ENCODE measurements around the gene LGALS16. TPM values are rescaled to one million over a fixed set of nuclear protein-coding genes. Genes with fewer than 3 reads are reported as not detected.
"Not testable (repeated sequence)": the region's sequence is repeated elsewhere in the genome, so short reads cannot be mapped to it uniquely, and the experiment has no call there.

The LGALS16 gene
- total RNA-seq, 2 experiments from 2014 or later = not detected

- CTCF ChIA-PET = interaction anchor here (0.6 to 1.8 kb wide), 3 partner anchors 13 to 49 kb away, joined by 3 to 8 read pairs (median 4); no protein-coding TSS in a partner anchor
- DNase-seq (peak; percentile 54), ATAC-seq (no peak)
- Mint-ChIP-seq H3K36me3 (ENCODE audit: low read depth) (no peaks in the 10 kb centered on the region), H3K9me3 (ENCODE audit: low read depth) (no peaks in the 10 kb centered on the region), H3K4me3 (no peak overlapping the region), H3K27ac (no peak overlapping the region), H3K4me1 (no peaks in the 10 kb centered on the region), H3K27me3 (peaks cover 51% of the 10 kb centered on the region)
- POLR2A ChIA-PET = no interaction called here
- intact Hi-C loops (cut with DNase I, micrococcal nuclease) = no loop called here
Measured at GRCh38 chr19:39645800-39646411, 9.8 kb upstream of the LGALS16 start.

- Mint-ChIP-seq H3K4me1 (no peaks in the 10 kb centered on the region), H3K27me3 (peaks cover 57% of the 10 kb centered on the region), H3K4me3 (no peak overlapping the region), H3K9me3 (ENCODE audit: low read depth) (no peaks in the 10 kb centered on the region), H3K27ac (no peak overlapping the region), H3K36me3 (ENCODE audit: low read depth) (no peaks in the 10 kb centered on the region)
- DNase-seq (no peak), ATAC-seq (no peak)
- POLR2A ChIA-PET = no interaction called here
- intact Hi-C loops (cut with DNase I, micrococcal nuclease) = no loop called here
- CTCF ChIA-PET = no interaction called here
Measured at GRCh38 chr19:39647918-39648317, 7.8 kb upstream of the LGALS16 start.

- no peak for DNase-seq
- Mint-ChIP-seq H3K27me3 (peaks cover 14% of the 10 kb centered on the region), H3K27ac (no peak overlapping the region), H3K4me3 (no peak overlapping the region), H3K4me1 (peaks cover 3% of the 10 kb centered on the region), H3K9me3 (ENCODE audit: low read depth) (no peaks in the 10 kb centered on the region), H3K36me3 (ENCODE audit: low read depth) (no peaks in the 10 kb centered on the region)
- CTCF ChIA-PET = no interaction called here
- POLR2A ChIA-PET = no interaction called here
- no peak for ATAC-seq
- intact Hi-C loops (cut with DNase I, micrococcal nuclease) = no loop called here
Measured at GRCh38 chr19:39659791-39660190, 4.1 kb downstream of the LGALS16 start.

GRCh38 chr19:39660661-39661060, 4.9 kb downstream of the LGALS16 start:
- Mint-ChIP-seq H3K4me1 (peaks cover 3% of the 10 kb centered on the region), H3K36me3 (ENCODE audit: low read depth) (no peaks in the 10 kb centered on the region), H3K27me3 (peaks cover 10% of the 10 kb centered on the region), H3K4me3 (no peak overlapping the region), H3K9me3 (ENCODE audit: low read depth) (peaks cover under 1% of the 10 kb centered on the region), H3K27ac (no peak overlapping the region)
- intact Hi-C loops (cut with DNase I, micrococcal nuclease) = no loop called here
- ATAC-seq (no peak), DNase-seq (no peak)
- ChIA-PET CTCF (interaction anchor here (0.6 kb wide), 1 partner anchor 81 kb away, joined by 3 read pairs; no protein-coding TSS in a partner anchor), POLR2A (no interaction called here)

DNA sequence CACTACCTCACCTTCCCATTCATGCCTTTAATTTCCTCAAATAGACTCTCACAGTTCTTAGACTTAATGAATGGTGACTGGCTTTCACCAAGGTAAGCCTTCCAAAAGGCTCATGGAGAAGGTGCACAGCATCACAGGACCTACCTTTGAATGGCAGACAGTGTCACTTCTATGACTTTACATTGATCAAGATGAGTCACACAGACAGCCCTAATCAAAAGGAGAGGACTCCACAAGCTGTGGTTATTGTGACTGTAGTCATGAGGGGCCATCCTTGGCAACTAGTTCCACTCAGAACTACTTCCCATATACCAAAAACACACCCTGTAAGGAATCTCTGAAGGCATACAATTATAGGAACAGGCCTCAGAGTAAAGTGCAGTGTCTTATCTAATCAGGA, 5.9 kb downstream of the LGALS16 start:
- ChIA-PET POLR2A (no interaction called here), CTCF (no interaction called here)
- Mint-ChIP-seq H3K4me3 (no peak overlapping the region), H3K27ac (no peak overlapping the region), H3K36me3 (ENCODE audit: low read depth) (no peaks in the 10 kb centered on the region), H3K27me3 (peaks cover 4% of the 10 kb centered on the region), H3K9me3 (ENCODE audit: low read depth) (peaks cover 2% of the 10 kb centered on the region), H3K4me1 (peaks cover 3% of the 10 kb centered on the region)
- DNase-seq = no peak
- intact Hi-C loops (cut with DNase I, micrococcal nuclease) = no loop called here
- ATAC-seq = peak; percentile 75

- DNase-seq; H3K9me3 Mint-ChIP-seq (ENCODE audit: low read depth); H3K27ac Mint-ChIP-seq; POLR2A ChIA-PET; ATAC-seq; H3K4me3 Mint-ChIP-seq; H3K36me3 Mint-ChIP-seq (ENCODE audit: low read depth): not testable (repeated sequence)
- intact Hi-C loops (cut with DNase I, micrococcal nuclease) = loop anchor here in 1 of 2 experiments (5.0 kb wide), 1 partner anchor 97 kb away; no protein-coding TSS in a partner anchor
- peaks cover 12% of the 10 kb centered on the region for H3K27me3 Mint-ChIP-seq
- H3K4me1 Mint-ChIP-seq = peaks cover 12% of the 10 kb centered on the region
- CTCF ChIA-PET = interaction anchor here (7.2 kb wide), 1 partner anchor 116 kb away, joined by 88 read pairs; no protein-coding TSS in a partner anchor
Measured at GRCh38 chr19:39669860-39670259, 14.1 kb downstream of the LGALS16 start.

- DNase-seq = no peak
- H3K4me1 Mint-ChIP-seq = peaks cover 23% of the 10 kb centered on the region
- no peaks in the 10 kb centered on the region for H3K9me3 Mint-ChIP-seq (ENCODE audit: low read depth)
- peaks cover 11% of the 10 kb centered on the region for H3K27me3 Mint-ChIP-seq
- H3K36me3 Mint-ChIP-seq (ENCODE audit: low read depth) = no peaks in the 10 kb centered on the region
- ChIA-PET POLR2A (no interaction called here), CTCF (interaction anchor here (0.9 to 7.2 kb wide), 5 partner anchors 98 to 137 kb away, joined by 3 to 88 read pairs (median 25); no protein-coding TSS in a partner anchor)
- no peak overlapping the region for H3K27ac Mint-ChIP-seq
- intact Hi-C loops (cut with DNase I, micrococcal nuclease) = loop anchor here in 1 of 2 experiments (5.0 kb wide), 1 partner anchor 96 kb away; no protein-coding TSS in a partner anchor
- ATAC-seq = no peak
- H3K4me3 Mint-ChIP-seq = no peak overlapping the region
Measured at GRCh38 chr19:39670998-39671397, 15.3 kb downstream of the LGALS16 start.

DNA sequence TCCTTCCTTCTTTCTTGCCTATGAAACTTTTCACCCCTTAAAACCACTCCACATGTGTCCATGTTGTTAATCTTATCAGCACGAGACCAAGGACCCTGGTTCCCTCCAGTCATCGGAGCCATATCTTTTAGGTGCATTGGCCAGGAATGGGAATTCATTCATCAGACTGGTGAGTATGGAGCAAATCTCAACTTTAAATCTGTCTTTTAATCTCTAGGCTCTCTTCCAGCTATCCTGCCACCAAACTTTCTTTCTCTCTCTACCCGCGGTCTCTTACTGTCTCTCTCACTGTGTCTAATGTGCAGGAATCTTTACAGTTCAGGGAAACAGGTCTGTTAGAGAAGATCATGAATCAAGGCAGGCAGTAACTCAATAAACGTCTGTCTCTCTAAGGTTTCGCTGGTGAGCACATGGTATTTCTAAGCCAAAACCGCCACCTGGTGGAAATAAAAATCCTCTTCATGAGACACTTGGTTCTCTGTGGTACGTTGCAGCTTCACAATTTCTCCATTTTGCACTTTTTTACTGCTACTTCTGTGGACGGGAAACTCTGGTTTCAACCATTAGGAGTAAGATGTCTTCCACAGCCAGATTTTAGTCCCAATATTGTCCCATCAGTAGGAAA, 16.1 kb downstream of the LGALS16 start:
- POLR2A ChIA-PET = no interaction called here
- no peak overlapping the region for H3K4me3 Mint-ChIP-seq
- DNase-seq = peak; percentile 64
- H3K4me1 Mint-ChIP-seq = peaks cover 27% of the 10 kb centered on the region
- peaks cover 8% of the 10 kb centered on the region for H3K27me3 Mint-ChIP-seq
- CTCF ChIA-PET = interaction anchor here (0.6 to 7.2 kb wide), 13 partner anchors 22 to 386 kb away, joined by 3 to 88 read pairs (median 4); no protein-coding TSS in a partner anchor
- peak overlapping the region; percentile 45 for H3K27ac Mint-ChIP-seq
- peak; percentile 67 for ATAC-seq
- H3K36me3 Mint-ChIP-seq (ENCODE audit: low read depth) = no peaks in the 10 kb centered on the region
- no peaks in the 10 kb centered on the region for H3K9me3 Mint-ChIP-seq (ENCODE audit: low read depth)
- intact Hi-C loops (cut with DNase I, micrococcal nuclease) = loop anchor here (1.0 to 5.0 kb wide), 3 partner anchors 95 to 232 kb away; no protein-coding TSS in a partner anchor

- DNase-seq (no peak), ATAC-seq (no peak)
- CTCF ChIA-PET = interaction anchor here (0.6 to 7.2 kb wide), 22 partner anchors 9 to 562 kb away, joined by 3 to 88 read pairs (median 4); no protein-coding TSS in a partner anchor
- no peak overlapping the region for H3K27ac Mint-ChIP-seq
- H3K4me3 Mint-ChIP-seq = no peak overlapping the region
- POLR2A ChIA-PET = no interaction called here
- no peaks in the 10 kb centered on the region for H3K36me3 Mint-ChIP-seq (ENCODE audit: low read depth)
- intact Hi-C loops (cut with DNase I, micrococcal nuclease) = loop anchor here (1.0 to 5.0 kb wide), 3 partner anchors 95 to 232 kb away; no protein-coding TSS in a partner anchor
- no peaks in the 10 kb centered on the region for H3K9me3 Mint-ChIP-seq (ENCODE audit: low read depth)
- peaks cover 27% of the 10 kb centered on the region for H3K4me1 Mint-ChIP-seq
- H3K27me3 Mint-ChIP-seq = peaks cover 8% of the 10 kb centered on the region
Measured at GRCh38 chr19:39672473-39672872, 16.8 kb downstream of the LGALS16 start.

DNA sequence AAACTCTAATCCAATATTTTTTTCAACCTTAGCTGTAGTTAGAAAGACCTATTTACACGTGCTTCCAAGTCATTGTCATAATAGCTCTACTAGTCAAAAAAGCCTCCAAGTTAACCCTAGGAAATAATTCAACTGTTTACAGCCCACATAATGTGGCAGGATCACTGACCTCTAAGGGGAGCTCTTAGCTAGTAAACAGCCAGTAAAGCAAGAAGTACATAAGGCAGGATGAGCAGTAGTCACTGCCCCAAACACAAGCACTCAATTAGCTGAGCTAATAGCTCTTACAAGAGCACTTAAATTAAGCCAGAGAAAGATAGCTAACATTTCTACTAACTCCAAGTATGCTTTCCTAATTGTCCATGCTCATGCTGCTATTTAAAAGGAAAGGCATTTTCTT, 18.1 kb downstream of the LGALS16 start:
- intact Hi-C loops (cut with DNase I, micrococcal nuclease) = loop anchor here (1.0 to 5.0 kb wide), 2 partner anchors 92 to 93 kb away; no protein-coding TSS in a partner anchor
- not testable (repeated sequence) for H3K27ac Mint-ChIP-seq

GRCh38 chr19:39676004-39676403, 20.3 kb downstream of the LGALS16 start:
- Mint-ChIP-seq H3K4me1 (peaks cover 57% of the 10 kb centered on the region), H3K4me3 (no peak overlapping the region), H3K9me3 (ENCODE audit: low read depth) (no peaks in the 10 kb centered on the region), H3K27me3 (peaks cover 4% of the 10 kb centered on the region), H3K36me3 (ENCODE audit: low read depth) (no peaks in the 10 kb centered on the region), H3K27ac (peak overlapping the region; percentile 86)
- ChIA-PET CTCF (interaction anchor here (0.7 to 7.2 kb wide), 2 partner anchors 26 to 123 kb away, joined by 3 to 88 read pairs; no protein-coding TSS in a partner anchor), POLR2A (no interaction called here)
- intact Hi-C loops (cut with DNase I, micrococcal nuclease) = loop anchor here (5.0 kb wide), 2 partner anchors 134 to 334 kb away; partner anchors contain the start of genes EID2 (in 1 of the 2) and SAMD4B (in 1 of the 2)
- DNase-seq (peak; percentile 51), ATAC-seq (peak; percentile 55)

More for the DNA sequence above, 18.1 kb downstream of the LGALS16 start:
- H3K4me1 Mint-ChIP-seq = peaks cover 38% of the 10 kb centered on the region
- CTCF ChIA-PET = interaction anchor here (0.7 to 7.2 kb wide), 15 partner anchors 9 to 904 kb away, joined by 3 to 88 read pairs (median 3); partner anchors contain the start of gene RPS16
- H3K27me3 Mint-ChIP-seq; H3K36me3 Mint-ChIP-seq (ENCODE audit: low read depth); ATAC-seq; POLR2A ChIA-PET; DNase-seq; H3K4me3 Mint-ChIP-seq; H3K9me3 Mint-ChIP-seq (ENCODE audit: low read depth): not testable (repeated sequence)

All from activated CD4-positive, alpha-beta T cell treated with anti-CD3 and anti-CD28 coated beads for 36 hours (primary cell).